B cell (primary cell): ENCODE measurements around the gene SPATA19. TPM values are rescaled to one million over a fixed set of nuclear protein-coding genes. Genes with fewer than 3 reads are reported as not detected.

ENCODE experiments used
- ATAC-seq: fragments of 200-7000 bp; cut with Tn5 transposase; one replicate; pipeline ENCODE4 v1.10.0; 2021; ENCODE audit warnings: low read depth, mild to moderate bottlenecking, moderate number of reproducible peaks, moderate library complexity
- CTCF ChIA-PET: fragments of 350-600 bp; sonication (Branson Sonifier 250); formaldehyde crosslinking; loops from one replicate; lab custom pipeline; 2021; ENCODE audit warnings: antibody characterized with exemption, inconsistent platforms; lab: Charles Lee
- POLR2A ChIA-PET: fragments of 350-600 bp; sonication (Branson Sonifier 250); formaldehyde crosslinking; loops from one replicate; lab custom pipeline; 2021; ENCODE audit warnings: antibody characterized with exemption; lab: Charles Lee
- DNase-seq: peaks from one replicate; pipeline ENCODE4 v3.0.0; 2013
- H2AFZ ChIP-seq: 2 replicates; pipeline ENCODE4 v1.6.1; 2012; ENCODE audit warnings: mild to moderate bottlenecking, low read depth, low read length; ENCODE audit not compliant: insufficient read depth, poor library complexity, severe bottlenecking
- H3K27ac ChIP-seq, 2 donors: 1 replicate in 1 of 2; 2 replicates in 1 of 2; pipeline ENCODE4 v1.5.1; 2012 to 2013; ENCODE audit warnings: low read length in 2 of 2, mild to moderate bottlenecking in 2 of 2, moderate library complexity in 1 of 2
- H3K27me3 ChIP-seq, 4 experiments: fragments of 200-600 bp in 1 of 4; sonication (generic) in 1 of 4; replicated peaks in 1 of 4; 1 replicate in 2 of 4; 2 replicates in 2 of 4; pipeline versions ENCODE4 v1.6.1 to v1.7.0; 2013 to 2016; ENCODE audit warnings: low read length in 3 of 4, mild to moderate bottlenecking in 2 of 4, mixed read lengths in 1 of 4, moderate library complexity in 1 of 4; ENCODE audit not compliant: insufficient read depth in 4 of 4, control insufficient read depth in 3 of 4; ENCODE audit errors: control extremely low read depth in 1 of 4
- H3K36me3 ChIP-seq, 2 experiments: replicated peaks in 1 of 2; 1 replicate in 1 of 2; 2 replicates in 1 of 2; pipeline versions ENCODE4 v1.6.1 to v1.7.1; 2013; ENCODE audit warnings: low read length in 1 of 2; ENCODE audit not compliant: insufficient read depth in 2 of 2, control insufficient read depth in 1 of 2; ENCODE audit errors: control extremely low read depth in 1 of 2, extremely low read depth in 1 of 2
- H3K4me1 ChIP-seq, 2 donors: fragments of 200-600 bp in 1 of 2; sonication (generic) in 1 of 2; 1 replicate in 1 of 2; 2 replicates in 1 of 2; pipeline versions ENCODE4 v1.5.1 to v1.6.1; 2013 to 2017; ENCODE audit warnings: low read length in 2 of 2; ENCODE audit not compliant: control insufficient read depth in 2 of 2, insufficient read depth in 2 of 2
- H3K4me2 ChIP-seq: replicated peaks from 2 replicates; pipeline ENCODE3; 2012; ENCODE audit warnings: mild to moderate bottlenecking, low read depth, low read length; ENCODE audit not compliant: poor library complexity, severe bottlenecking
- H3K4me3 ChIP-seq, 5 experiments: fragments of 200-600 bp in 1 of 5; sonication (generic) in 1 of 5; 1 replicate in 3 of 5; 2 replicates in 2 of 5; pipeline versions ENCODE4 v1.5.1 to v1.7.0; 2011 to 2016; ENCODE audit warnings: low read length in 4 of 5, mild to moderate bottlenecking in 4 of 5, low read depth in 2 of 5, control low read depth in 1 of 5, moderate library complexity in 1 of 5; ENCODE audit not compliant: insufficient read depth in 1 of 5; ENCODE audit errors: control extremely low read depth in 1 of 5, extremely low read depth in 1 of 5
- H3K79me2 ChIP-seq: fragments of 200-600 bp; sonication (generic); one replicate; pipeline ENCODE4 v1.6.0; 2016; ENCODE audit warnings: low read length; ENCODE audit not compliant: control insufficient read depth, insufficient read depth
- H3K9ac ChIP-seq: fragments of 200-600 bp; sonication (generic); 2 replicates; pipeline ENCODE4 v1.6.1; 2017; ENCODE audit warnings: mild to moderate bottlenecking, low read length, moderate library complexity
- H3K9me3 ChIP-seq, 3 donors: one replicate each; pipeline versions ENCODE4 v1.6.1 to v1.7.1; 2013; ENCODE audit warnings: low read length in 2 of 3; ENCODE audit not compliant: control insufficient read depth in 2 of 3, insufficient read depth in 1 of 3; ENCODE audit errors: control extremely low read depth in 1 of 3
- H4K20me1 ChIP-seq: 2 replicates; pipeline ENCODE4 v1.6.0; 2012; ENCODE audit warnings: mild to moderate bottlenecking, low read length; ENCODE audit not compliant: insufficient read depth, control insufficient read depth, poor library complexity, severe bottlenecking
- H3K27ac Mint-ChIP-seq: one replicate; pipeline ENCODE4 v1.8.0; 2021; ENCODE audit warnings: mixed read lengths
- H3K27me3 Mint-ChIP-seq: one replicate; pipeline ENCODE4 v1.8.0; 2021; ENCODE audit warnings: mixed read lengths
- H3K4me1 Mint-ChIP-seq: one replicate; pipeline ENCODE4 v1.8.0; 2021; ENCODE audit warnings: mixed read lengths
- H3K4me3 Mint-ChIP-seq: one replicate; pipeline ENCODE4 v1.8.0; 2021; ENCODE audit warnings: mixed read lengths
- H3K9me3 Mint-ChIP-seq: one replicate; pipeline ENCODE4 v1.8.0; 2022; ENCODE audit warnings: mixed read lengths; ENCODE audit not compliant: insufficient read depth
- CTCF ChIP-seq: fragments of 200-600 bp; IDR thresholded peaks from one replicate; pipeline ENCODE4 v1.8.0; 2022; ENCODE audit warnings: antibody characterized with exemption, mild to moderate bottlenecking
- EZH2 ChIP-seq: IDR thresholded peaks from 2 replicates; pipeline ENCODE4 v1.6.1; 2012; ENCODE audit warnings: borderline replicate concordance, low read depth, mild to moderate bottlenecking, moderate library complexity, low read length; ENCODE audit not compliant: insufficient read depth, poor library complexity, severe bottlenecking
- WGBS: methylation state at CpG from one replicate; pipeline ENCODE4 v1.1.5; 2013; ENCODE audit warnings: missing lambda C conversion rate; ENCODE audit not compliant: insufficient coverage; 5-methylcytosine and 5-hydroxymethylcytosine counted together
- intact Hi-C: fragments of 100-400 bp; cut with micrococcal nuclease; formaldehyde crosslinking; loops from one replicate; pipeline ENCODE4 v1.10.0; 2022
- polyA plus RNA-seq: library from polyadenylated mRNA; depleted of rRNA; stranded (reverse); fragments of >200 nt; gene quantifications from 2 replicates; pipeline ENCODE4 v1.2.3, GENCODE V29; 2012
- total RNA-seq, 2 donors: library from RNA; stranded (reverse); fragments of 120-200 nt in 1 of 2; gene quantifications; 1 replicate in 1 of 2; 2 replicates in 1 of 2; pipeline versions ENCODE4 v1.2.3 to v1.2.4, GENCODE V29; 2013 to 2022

The SPATA19 gene
- total and polyA plus RNA-seq, 2 donors (not counting 1 experiment from before 2014, with no cell fraction given), result not detected

- no peak for TF ChIP-seq CTCF
- TF ChIP-seq EZH2, result no peak
- no peaks in the 10 kb centered on the region for H3K4me1 Mint-ChIP-seq
- ChIA-PET CTCF (no interaction called here), POLR2A (no interaction called here)
- no peak overlapping the region for H3K27ac ChIP-seq
- 87% methylated on average over 5 of the region's 5 CpGs for WGBS
- no peak for DNase-seq
- peaks cover 0 to 8% (median 0%) of the 10 kb centered on the region in 3 donors for H3K9me3 ChIP-seq
- H3K4me2 ChIP-seq, result no peak overlapping the region
- H3K9me3 Mint-ChIP-seq, result no peaks in the 10 kb centered on the region
- intact Hi-C loops, result no loop called here
- no peaks in the 10 kb centered on the region for H3K36me3 ChIP-seq
- no peak overlapping the region for H2AFZ ChIP-seq
- no peaks in the 10 kb centered on the region for H4K20me1 ChIP-seq
- no peak overlapping the region for H3K4me3 Mint-ChIP-seq
- no peak overlapping the region for H3K27ac Mint-ChIP-seq
- ATAC-seq, result no peak
- no peaks in the 10 kb centered on the region for H3K4me1 ChIP-seq
- peaks cover 22% of the 10 kb centered on the region for H3K27me3 Mint-ChIP-seq
- H3K79me2 ChIP-seq, result no peaks in the 10 kb centered on the region
- H3K27me3 ChIP-seq, result peaks cover 0 to 3% (median 0%) of the 10 kb centered on the region in 4 experiments
- no peak overlapping the region for H3K9ac ChIP-seq
- H3K4me3 ChIP-seq, result no peak overlapping the region
These were observed 43.9 kb upstream of the SPATA19 start for GRCh38 chr11:133889188-133889587.

- no peak overlapping the region for H3K4me2 ChIP-seq
- WGBS, result 100% methylated on average over 1 of the region's 5 CpGs
- DNase-seq (no peak), ATAC-seq (no peak)
- ChIA-PET CTCF (no interaction called here), POLR2A (no interaction called here)
- H4K20me1 ChIP-seq, result no peaks in the 10 kb centered on the region
- H3K36me3 ChIP-seq, result no peaks in the 10 kb centered on the region
- H3K27ac ChIP-seq, result no peak overlapping the region
- peaks cover 0 to 3% (median 0%) of the 10 kb centered on the region in 4 experiments for H3K27me3 ChIP-seq
- H3K27me3 Mint-ChIP-seq, result peaks cover 22% of the 10 kb centered on the region
- no peak overlapping the region for H2AFZ ChIP-seq
- H3K79me2 ChIP-seq, result no peaks in the 10 kb centered on the region
- no peak overlapping the region for H3K4me3 Mint-ChIP-seq
- no peak overlapping the region for H3K27ac Mint-ChIP-seq
- intact Hi-C loops, result no loop called here
- H3K9ac ChIP-seq, result no peak overlapping the region
- H3K9me3 ChIP-seq, result peaks cover 0 to 4% (median 0%) of the 10 kb centered on the region in 3 donors
- H3K4me3 ChIP-seq, result no peak overlapping the region
- no peak for TF ChIP-seq CTCF
- TF ChIP-seq EZH2, result no peak
- no peaks in the 10 kb centered on the region for H3K9me3 Mint-ChIP-seq
- no peaks in the 10 kb centered on the region for H3K4me1 ChIP-seq
- no peaks in the 10 kb centered on the region for H3K4me1 Mint-ChIP-seq
These were observed 42.5 kb upstream of the SPATA19 start for GRCh38 chr11:133887692-133888332.
